HG03575 (cell line): ENCODE measurements around the gene SMARCAL1.

ENCODE experiments used
- ATAC-seq: cut with Tn5 transposase; IDR thresholded peaks from one replicate; pipeline ENCODE4 v1.9.1; 2021; ENCODE audit not compliant: unreplicated experiment, insufficient number of reproducible peaks, low FRiP score; ENCODE audit errors: extremely low read depth

SMARCAL1 gene

DNA sequence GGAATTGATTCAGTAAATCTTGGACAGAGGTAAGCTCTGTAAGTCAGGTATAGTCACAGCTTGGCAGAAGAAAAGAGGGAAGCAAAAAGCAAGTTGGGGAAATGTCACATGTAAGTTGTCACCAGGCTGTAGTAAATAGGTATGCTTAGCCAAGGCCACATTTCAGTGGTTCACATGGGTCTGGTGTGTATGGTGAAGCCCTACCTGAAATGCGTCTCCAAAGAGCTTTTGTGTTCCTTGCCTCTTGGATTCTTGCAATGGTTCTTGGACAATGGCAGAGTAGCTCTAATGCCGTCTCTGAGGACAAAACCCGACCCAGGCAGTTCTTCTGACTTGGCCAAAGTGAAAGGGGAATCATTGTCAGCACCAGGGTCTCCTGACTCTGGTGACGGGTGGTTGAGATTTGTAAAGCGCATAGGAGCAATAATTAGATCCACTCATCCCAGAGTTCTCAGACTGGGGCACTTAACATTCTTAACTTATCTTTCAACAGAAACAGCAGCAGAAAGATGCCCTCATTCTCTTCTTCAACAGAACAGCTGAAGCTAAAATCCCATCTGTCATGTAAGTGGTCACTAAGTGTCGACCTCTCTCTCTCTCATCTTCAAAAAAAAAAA, 51.9 kb downstream of the SMARCAL1 start:
- ATAC-seq = no peak

DNA sequence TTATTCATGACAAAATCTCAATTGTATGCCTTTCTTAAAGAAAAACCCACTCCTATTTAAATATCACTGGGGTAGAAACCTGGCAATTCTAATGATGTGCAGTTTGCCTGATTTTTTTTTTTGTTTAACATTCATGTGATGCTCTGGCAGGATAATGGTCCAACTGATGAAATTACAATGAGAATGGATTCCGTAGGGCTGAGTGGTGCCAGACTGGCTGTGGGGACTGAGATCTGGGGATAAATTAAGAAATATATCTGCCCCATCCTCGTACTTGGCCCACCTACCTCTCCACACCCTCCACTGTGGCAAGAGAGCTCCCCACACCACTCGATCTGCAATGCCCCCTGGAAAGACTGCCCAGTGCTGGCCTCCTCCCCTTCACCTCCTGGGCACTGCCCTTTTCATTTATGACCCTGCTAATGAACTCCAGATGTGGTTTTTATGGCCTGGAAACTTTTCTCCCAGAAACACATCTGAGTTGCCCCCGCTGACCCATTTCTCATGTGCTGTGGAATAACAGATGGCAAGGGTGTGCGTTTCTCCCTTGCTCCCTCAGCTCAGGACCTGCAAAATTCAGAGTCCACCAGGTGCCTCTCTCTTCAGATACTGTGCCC, 53.4 kb downstream of the SMARCAL1 start:
- no peak for ATAC-seq

DNA sequence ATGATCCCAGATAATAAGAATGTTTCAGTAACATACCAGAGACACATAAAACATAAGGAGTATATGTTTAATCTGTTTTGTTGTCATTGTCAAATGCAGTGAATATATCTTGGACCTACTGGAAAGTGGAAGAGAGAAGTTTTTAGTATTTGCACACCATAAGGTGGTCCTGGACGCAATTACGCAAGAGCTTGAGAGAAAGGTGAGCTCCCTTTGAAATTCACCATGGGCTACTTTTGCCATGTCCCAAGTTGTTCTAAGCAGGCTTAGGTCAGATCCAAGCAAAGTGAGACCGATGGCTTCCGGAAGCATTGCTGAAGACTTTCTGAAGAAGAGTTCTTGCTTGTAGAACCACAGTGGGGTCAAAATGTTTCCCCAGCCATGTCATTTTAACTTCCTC, 55.6 kb downstream of the SMARCAL1 start:
- no peak for ATAC-seq

DNA sequence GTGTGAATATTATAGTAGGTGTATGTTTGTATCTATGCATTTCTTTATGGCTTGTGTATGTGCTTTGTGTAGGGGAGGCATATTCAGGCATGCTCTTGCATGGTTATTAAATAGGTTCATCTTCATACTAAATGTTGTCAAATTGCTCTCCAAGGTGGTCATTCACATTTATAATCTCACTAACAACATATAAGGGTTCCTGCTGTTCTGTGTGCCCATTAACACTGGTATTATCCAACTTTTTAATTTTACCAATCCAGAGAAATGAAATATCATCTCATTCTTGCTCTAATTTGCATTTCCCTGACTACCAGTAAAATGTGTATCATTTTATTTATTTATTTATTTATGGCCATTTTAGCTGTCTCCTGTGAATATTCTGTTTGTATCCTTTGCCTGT, 57.4 kb downstream of the SMARCAL1 start:
- ATAC-seq = no peak

DNA sequence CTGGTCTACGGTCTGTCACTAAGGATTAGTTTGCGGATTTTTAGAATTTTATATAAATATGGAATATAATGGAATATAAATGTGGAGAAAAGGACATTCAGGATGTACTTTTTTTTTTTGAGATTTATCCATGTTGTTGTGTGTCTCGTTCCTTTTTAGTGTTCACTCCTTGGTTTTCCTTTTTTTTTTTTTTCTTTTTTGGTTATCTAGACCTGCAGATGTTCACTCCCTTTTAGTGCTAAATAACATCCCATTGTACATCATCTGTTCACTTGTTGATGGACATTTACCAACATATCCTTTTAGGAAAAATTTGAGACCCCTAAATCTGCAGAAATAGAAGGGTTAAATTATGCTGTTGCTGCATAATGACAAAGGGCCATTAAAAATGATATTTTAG, 60.9 kb downstream of the SMARCAL1 start:
- no peak for ATAC-seq

DNA sequence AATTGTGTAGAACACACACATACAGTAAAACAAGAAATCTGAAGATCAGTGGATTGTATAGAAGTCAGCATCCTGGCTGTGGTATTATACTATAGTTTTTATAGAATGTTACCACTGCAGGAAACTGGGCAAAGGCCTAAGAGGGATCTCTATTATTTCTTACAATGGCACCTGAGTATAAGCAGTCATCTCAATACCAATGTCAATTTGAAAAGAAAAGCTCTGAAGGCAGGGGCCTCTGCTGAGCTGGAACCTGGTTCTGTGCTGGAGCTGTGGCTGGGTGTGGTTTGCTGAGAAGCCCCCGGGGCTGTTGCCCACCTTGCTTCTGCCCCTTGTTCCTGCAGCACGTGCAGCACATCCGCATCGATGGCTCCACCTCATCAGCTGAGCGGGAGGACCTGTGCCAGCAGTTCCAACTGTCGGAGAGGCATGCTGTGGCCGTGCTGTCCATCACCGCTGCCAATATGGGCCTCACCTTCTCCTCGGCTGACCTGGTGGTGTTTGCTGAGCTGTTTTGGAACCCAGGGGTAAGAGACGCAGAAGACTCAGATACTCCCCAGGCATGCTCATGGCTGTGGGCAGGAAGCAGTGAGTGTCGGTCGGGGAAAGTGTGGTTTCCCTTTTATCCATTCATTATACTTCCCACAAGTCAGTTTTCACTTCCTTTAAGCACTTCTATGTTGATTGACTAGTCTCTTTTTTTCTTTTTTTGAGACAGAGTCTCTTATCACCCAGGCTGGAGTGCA, 62.8 kb downstream of the SMARCAL1 start:
- no peak for ATAC-seq

DNA sequence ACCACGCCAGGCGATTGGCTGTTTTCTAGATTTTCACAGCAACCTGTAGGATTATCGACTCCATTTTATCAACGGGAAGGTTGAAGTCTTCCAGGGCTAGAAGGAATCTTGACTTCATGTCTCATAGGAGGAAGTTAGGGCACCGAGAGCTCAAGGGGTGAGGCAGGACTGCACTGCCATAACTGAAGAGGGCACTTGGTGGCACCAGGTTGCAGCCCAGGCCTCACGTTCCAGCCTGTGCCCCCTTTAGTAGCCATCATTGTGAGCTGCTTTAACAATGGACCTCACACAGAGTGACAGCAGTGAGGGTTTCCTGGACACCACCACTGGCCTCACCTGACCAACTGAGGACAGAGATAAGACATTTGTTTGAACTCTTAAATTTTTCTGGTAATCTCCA, 63.5 kb downstream of the SMARCAL1 start:
- ATAC-seq = no peak

DNA sequence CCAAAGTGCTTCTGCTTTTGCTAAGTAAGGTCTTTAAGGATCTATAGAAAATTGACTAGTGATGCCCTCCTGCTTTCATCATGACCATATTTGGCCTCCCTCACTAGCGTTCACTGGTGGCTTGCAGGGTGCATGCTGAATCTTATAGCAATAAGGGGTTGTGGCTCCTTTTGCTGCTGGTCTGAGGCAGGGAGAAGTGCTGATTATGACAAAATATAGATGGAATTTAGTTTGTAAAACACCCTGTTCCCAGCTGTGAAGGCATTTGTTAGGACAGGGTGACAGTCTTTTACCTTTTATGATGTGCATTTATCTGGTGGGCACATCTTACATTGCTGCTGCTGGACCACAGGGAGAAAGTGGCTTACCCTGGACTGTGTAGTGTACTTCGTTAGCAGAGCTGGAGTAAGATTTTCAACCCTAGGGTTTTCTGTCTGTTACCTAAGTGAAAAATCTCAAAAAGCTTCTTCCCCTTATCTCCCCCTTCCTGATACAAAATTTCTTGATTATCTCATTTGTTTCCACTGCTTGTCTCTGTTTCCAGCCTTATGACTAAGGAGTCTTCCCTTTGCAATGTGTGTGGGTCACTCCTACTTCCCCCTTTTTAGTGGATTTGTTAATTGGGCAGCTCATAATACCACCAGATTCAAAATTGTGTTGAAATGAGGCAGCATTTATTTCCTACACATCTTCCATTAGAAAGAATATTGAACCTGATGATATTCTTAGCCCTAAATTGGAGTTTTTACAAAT, 65.2 kb downstream of the SMARCAL1 start:
- no peak for ATAC-seq

DNA sequence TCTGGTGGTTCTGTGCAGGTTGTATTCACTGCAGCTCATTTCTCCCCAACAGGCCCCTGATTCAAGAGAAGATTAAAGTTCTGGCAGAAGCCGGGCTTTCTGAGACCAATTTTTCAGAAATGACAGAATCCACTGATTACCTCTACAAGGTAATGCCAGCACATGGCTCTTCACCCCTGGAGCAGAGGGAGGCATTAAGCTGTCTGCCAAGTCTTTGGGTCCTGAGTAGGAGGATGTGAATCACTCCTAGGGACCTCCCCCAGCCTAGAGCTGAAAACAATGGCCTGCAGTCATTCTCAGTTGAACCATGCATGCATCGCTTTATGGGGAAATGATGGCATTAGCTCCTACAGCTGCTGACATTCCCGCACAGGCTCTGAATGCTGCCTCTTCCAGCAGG, 65.9 kb downstream of the SMARCAL1 start:
- no peak for ATAC-seq

DNA sequence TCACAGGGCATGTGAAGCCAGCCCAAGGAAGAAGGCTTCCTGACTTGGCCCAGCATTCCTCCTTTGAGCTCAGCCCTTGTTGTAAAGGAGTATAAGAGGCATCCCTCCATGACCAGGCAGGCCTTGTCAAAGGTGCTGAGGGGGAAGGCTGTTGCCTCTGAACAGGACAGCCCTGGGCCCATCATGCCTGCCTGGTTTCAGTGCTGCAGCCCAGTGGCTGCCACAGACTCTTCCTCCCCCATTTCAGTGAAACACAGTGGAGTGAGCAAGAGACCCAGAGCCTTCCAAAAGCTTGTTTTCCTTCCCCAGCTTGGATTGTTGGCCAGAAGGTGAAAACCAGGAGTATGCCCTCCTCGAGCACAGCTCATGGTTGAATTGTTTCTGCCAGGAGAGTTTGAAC, 66.5 kb downstream of the SMARCAL1 start:
- ATAC-seq = no peak

DNA sequence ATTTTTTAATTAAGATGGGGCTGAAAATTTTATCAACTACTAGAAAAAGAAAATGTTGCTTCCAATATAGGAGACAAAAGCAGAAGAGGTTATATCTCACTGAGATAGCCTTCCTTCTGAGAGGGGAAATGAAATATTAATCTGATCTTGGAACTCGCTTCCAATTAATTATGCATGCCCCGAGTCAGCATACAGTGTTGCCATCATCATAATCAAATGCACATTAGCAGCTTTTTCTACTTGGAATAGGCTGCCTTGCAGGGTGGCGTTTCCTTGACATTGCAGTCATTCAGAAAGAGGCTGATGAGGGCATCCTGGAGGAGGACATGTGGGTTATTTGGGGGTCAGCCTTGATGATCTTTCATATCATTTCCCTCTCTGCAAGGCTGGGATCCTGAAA, 67.9 kb downstream of the SMARCAL1 start:
- ATAC-seq = no peak

DNA sequence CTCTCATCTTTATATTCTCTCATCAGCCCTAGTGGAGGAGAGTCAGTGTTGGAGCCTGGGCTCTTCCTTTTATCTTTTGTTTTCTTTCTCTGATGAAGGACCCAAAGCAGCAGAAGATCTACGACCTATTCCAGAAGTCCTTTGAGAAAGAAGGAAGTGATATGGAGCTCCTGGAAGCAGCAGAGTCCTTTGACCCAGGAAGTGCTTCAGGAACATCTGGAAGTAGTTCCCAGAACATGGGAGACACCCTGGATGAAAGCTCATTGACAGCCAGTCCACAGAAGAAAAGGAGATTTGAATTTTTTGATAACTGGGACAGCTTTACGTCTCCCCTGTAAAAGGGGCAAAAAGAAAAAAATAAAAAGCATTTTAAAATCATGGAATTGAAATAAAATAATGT, 70.4 kb downstream of the SMARCAL1 start:
- no peak for ATAC-seq

DNA sequence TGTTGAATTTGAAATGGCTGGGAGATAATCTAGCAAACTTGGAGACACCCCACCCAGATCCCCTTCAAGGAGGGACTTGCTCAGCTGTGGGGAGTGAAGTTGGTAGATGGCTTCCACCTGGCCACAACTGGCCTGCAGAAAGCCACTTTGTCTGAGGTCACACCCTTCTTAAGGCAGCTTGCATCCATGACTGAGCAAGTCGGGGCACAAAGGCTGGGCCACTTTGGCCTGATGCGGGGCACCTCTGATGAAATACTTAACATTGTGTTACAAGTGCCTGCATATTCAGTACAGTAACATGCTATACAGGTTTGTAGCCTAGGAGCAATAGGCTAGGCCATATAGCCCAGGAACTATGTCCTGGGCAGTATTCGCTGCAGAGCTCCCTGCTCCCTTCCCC, 73.0 kb downstream of the SMARCAL1 start:
- ATAC-seq = no peak

DNA sequence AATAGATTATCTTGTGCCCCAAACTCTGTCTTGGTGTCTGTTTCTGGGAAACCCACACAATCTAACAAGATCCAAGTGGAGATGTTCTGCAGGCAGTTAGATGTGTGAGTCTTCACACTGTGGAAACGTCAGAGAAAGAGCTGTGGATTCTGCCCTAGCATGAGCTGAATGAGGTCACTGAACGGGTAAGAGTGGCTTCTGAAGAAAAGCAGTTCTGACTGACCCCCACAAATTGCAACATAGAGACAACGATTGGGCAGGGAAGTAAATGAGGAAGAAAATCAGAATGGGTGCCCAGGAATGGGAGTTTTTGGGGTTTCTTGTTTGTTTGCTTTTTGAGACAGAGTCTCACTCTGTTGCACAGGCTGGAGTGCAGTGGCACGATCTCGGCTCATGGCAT, 73.5 kb downstream of the SMARCAL1 start:
- ATAC-seq = no peak

DNA sequence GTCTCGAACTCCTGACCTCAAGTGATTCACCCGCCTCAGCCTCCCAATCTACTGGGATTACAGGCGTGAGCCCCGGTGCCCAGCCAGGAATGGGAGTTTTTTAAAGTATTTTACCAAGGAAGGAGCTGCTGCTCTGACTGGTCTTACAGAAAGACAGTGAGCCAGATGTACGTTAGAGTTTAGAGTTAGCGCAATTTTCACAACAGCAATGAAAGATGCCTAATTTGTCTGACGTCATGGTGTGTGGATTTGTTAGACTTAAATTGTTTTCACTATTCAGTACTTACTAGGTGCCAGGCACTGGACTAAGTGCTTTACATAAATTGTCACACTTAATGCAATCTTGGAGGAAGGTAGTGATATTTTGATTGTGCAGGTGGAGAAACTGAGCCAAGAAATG, 74.0 kb downstream of the SMARCAL1 start:
- ATAC-seq = no peak

DNA sequence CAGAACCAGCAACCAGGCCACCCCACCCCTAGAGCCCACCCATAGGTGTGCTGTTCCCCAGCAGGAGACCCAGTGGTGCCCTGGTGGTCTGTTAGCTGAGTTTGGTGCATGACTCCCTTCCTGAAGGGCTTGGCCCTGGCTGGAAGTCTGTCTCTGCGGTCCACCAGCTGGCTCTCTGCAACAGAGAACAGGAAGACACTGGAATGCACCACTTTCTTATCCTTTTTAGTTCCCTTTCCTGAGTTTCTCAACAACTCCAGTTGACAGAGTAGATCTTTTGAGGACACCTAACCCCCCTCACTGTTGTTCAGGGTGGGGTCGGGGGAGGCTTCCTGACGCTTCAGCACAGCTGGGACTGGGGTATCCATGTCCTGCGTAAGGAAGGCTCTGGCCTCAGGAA, 74.4 kb downstream of the SMARCAL1 start:
- ATAC-seq = no peak

DNA sequence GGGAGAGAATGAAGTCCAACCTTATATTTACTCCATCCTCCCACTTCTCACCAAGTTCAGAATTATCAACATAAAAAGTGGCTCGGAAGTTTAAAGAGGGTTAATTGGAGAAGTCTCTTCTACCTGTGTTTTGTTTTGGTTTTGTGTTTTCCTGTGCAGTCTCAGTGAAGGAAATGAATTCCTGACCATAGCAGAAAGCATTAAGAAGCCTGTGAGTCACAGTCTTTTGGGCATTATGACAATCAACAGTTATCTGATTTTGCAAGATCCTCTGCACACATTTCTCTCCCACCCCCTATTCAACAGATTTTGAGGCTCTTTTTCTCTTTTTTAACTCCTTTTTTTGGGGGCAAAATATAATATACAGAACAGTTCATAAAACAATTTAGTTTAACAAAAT, 77.8 kb downstream of the SMARCAL1 start:
- no peak for ATAC-seq

DNA sequence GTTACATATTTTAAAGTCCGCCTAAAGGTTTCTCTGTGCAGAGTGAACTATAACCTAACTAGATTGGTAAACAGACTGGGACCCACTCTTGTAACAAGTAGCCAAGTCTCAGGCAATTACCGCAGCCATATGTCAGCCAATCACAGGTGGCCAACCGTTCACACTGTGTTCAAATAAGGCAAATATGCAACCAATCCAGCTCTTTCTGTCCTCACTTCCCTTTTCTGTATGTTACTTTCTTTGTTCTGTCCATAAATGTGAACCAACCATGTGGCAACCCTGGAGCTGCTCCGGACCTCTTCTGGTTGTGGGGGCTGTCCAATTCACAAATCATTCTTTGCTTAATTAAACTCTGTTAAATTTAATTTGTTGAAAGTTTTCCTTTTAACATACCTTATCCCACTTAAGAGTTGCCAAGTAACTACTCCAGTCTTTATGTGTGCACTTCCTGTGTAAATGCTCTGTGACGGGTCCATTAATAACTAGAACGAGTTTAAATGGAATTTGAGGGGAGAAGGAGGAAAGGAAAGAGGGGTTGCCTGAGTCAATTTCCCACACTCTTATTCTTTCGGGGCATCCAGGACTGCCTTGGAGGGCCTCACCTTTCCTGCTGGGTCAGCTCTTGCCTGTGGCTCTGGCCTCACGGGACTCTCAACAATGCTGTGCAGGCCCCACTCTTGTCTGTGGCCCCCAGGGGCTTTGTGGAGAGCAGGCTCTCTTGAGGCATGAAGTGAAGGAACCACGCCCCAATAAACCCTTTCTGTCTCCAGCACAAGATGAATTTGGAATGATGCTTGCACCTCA, 79.7 kb downstream of the SMARCAL1 start:
- peak; percentile 43 for ATAC-seq
